HG03045 (cell line): ENCODE results near the gene IRF2BP1.

Experiments used
- ATAC-seq: cut with Tn5 transposase; IDR thresholded peaks from one replicate; pipeline ENCODE4 v1.9.1; 2021; ENCODE audit warnings: mild to moderate bottlenecking, moderate library complexity; ENCODE audit not compliant: unreplicated experiment

The IRF2BP1 gene, protein sequence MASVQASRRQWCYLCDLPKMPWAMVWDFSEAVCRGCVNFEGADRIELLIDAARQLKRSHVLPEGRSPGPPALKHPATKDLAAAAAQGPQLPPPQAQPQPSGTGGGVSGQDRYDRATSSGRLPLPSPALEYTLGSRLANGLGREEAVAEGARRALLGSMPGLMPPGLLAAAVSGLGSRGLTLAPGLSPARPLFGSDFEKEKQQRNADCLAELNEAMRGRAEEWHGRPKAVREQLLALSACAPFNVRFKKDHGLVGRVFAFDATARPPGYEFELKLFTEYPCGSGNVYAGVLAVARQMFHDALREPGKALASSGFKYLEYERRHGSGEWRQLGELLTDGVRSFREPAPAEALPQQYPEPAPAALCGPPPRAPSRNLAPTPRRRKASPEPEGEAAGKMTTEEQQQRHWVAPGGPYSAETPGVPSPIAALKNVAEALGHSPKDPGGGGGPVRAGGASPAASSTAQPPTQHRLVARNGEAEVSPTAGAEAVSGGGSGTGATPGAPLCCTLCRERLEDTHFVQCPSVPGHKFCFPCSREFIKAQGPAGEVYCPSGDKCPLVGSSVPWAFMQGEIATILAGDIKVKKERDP

DNA sequence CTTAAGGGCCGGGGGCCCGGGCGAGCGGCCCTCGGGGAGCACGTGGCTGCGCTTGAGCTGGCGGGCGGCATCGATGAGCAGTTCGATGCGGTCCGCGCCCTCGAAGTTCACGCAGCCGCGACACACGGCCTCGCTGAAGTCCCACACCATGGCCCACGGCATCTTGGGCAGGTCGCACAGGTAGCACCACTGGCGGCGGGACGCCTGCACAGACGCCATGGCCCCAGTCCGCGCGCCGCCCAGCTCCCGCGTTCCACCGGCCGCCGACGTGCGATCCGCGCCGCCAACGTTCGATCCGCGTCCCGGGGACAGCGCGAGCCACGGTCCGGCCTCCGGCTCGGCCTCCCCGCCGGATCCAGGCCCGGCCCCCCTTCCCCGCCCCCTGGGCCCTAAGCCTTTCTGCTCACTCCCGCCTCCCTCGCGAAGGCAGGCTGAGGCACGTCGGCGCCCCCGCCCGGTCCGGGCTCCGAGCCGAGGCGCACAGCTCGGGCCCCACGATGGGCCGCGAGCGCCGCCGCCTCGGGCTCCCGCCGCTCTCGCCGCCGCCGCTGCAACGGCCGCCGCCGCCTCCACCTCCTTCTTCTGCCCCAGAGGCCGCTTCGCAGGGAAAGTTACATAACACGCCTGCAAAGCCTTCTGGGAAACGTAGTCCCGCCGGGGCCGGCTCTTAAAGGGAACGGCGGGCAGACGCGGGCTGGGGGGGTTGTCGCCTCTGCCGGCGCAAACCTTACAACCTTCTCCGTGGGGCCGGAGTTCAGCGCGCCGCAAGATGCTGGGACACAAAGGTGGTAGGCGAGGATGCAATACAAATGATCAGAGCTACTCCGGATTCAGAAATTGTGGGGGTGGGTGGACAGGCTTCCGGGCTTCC, at the start of gene IRF2BP1:
IRF2BP1 (minus strand) TSS at position 586 of the 871 bp plus-strand sequence; CDS start at position 219, 367 bp downstream.
- ATAC-seq = peak; percentile 42

DNA sequence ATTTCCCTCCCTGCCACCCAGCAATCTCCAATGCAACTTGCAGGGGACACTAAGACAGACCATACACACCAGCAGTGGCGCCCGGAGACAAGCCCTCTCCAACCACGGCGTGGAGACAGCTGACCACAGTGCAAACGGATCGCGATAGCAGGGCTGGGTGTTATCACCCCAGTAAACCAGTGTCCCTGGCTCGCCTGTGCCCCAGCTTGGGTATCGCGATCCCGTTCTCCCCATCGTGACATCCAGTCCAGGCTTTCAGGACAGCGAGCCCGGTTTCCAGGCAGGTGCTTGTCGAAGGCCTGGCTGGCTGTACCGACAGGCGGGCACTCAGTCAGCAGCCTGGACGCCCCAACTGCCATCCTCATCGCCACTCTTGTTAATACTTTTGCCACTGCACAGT, 49.3 kb upstream of the IRF2BP1 start:
- ATAC-seq = no peak

DNA sequence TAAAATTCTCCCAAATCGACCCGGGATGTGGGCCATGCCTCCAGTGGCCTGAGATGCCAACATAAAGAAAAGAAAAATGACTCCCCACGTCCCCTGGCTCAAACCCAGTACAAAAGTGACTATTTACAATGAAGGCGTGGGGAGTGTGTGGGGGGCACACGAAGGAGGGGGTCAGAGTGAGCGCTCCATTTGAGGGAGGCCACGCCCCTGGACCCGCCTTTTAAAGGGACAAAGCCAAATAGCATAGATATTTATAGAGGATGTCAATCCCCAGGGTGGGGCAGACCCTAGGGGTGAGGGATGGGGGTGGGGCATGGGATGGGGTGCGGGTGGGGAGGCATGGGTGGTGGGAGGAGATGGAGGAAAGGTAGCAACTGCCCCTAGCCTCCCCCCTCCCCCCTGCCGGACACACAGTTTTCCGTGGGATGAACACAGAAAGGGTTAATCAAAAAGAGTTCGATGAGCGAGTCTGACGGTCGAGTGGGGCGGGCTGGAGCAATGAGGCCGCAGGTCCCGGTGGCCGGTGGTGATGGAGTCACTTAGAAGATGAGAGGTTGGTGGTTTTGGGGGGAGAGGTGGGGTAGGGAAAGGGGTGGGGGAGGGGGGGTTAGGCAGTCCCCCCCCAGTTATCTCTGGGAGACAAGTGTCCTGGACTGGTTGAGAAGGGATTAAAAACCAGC, 48.8 kb upstream of the IRF2BP1 start:
- no peak for ATAC-seq

DNA sequence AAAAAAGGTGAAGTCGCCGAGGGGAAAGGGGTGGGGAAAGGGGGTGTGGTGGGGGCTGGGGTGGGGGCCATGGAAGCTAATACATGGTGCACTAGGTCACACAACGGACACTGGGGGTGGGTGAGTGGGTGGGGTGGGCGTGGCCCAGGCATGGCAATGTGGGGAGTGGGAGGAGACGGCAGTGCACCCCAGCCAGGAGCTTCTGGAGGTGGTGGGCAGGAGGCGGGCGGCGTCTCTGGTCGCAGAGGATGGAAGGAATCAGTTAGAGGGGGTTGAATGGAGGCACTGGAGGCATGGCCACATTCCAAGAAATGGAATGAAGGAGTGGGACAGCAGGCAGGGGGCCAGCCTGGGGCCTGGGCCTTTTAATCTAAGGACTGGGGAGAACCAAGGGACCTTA, 47.8 kb upstream of the IRF2BP1 start:
- ATAC-seq = no peak

DNA sequence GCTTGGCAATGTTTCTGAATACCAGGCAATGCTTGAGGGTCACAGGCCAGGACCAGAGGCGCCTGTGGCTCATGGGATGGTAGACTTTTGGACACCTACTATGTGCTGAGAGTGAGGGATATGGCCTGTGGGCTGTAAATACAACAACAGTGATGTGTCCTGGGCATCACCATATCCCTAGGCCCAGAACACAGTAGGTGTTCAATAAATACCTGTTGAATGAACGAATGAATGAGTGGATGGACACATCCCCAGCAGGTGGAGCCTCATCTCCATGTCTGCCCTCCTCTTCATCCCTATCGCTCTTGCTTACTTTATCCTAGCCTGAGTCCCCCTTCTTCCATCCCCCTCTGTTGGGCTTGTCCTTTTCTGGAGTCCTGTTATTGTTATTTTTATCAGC, 45.1 kb upstream of the IRF2BP1 start:
- no peak for ATAC-seq

DNA sequence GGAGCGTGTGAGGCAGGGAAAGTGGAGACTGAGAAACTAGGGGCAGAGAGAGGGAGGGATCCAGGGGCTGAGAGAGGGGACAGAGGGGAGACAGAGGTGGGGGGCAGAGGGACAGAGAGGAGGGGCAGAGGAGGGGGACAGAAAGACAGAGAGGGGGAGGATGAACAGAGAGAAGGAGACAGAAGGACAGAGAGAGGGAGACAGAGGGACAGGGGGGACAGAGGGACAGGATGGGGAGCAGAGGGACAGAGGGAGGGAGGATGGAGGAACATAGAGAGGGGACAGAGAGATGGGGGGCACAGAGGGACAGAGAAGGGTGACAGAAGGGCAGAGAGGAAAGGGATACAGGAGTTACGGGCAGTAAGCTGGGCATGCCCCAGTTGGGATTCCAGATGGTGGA, 43.3 kb upstream of the IRF2BP1 start:
- ATAC-seq = no peak

DNA sequence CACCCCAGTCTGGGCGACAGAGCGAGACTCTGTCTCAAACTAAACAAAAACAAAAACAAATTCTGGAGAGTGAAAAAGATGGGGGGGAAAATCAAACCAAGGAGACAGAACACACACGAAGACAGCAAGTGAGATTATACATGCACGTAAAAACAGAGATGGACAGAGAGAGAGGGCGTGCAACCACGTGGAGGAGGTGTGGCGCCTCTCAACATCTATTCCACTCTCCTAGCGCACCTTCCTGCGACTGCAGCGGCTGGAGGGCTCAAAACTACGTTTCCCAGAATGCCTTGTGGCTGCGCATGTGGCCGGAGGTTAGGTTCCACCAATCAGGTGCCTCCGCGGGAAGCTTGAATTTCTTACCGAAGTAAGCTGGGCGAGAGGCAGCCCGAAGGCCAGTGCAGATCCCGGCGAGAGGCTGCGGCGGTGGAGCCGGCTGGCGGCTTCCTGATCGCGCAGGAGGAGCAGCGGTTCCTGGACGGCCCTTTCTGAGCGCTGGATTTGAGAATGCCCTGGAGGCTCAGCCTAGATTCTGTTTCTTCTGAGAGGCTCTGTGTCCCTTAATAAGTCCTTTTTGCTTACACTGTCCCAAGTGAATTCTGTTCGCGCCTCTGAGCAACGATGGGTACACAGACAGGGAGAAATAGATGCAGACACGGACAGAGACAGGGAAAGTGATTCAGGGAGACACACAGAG, 41.8 kb upstream of the IRF2BP1 start:
- peak; percentile 72 for ATAC-seq

DNA sequence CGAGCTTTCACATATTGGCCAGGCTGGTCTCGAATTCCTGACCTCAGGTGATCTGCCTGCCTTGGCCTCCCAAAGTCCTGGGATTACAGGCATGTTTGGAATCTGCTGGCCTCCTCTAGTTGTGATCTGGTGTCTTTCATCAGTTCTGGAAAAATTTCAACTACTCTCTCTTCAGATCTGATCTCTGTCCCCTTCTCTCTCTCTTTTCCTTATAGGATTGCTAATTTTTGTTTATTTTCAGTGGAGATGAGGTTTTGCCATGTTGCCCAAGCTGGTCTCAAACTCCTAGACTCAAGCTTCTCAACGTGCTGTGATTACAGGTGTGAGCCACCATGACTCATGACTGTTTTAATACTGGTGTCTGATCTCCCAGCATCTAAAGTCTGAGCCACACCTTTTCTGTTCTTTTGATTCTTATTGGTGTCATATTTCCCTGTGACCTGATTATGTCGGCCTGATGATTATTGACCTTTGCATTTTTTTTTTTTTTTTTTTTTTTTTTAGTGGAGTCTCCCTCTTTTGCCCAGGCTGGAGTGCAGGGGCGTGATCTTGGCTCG, 39.0 kb upstream of the IRF2BP1 start:
- ATAC-seq = no peak

DNA sequence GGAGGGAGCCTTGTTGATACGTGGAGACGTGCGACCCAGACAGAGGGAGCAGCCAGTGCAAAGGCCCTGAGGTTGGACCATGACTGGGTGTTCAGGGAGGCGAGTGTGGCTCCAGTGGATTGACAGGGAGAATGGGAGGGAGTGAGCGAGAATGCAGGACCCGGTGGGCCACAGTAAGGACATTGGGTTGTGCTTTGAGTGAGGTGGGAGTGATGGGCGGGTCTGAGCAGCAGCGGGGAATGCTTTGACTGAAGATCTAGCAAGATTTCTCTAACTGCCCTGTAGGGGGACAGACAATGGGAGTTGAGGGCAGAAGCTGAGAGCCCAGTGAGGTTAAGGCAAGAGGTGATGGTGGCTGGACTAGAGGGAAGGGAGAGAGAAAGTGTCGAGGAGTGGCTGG, 36.3 kb upstream of the IRF2BP1 start:
- no peak for ATAC-seq

DNA sequence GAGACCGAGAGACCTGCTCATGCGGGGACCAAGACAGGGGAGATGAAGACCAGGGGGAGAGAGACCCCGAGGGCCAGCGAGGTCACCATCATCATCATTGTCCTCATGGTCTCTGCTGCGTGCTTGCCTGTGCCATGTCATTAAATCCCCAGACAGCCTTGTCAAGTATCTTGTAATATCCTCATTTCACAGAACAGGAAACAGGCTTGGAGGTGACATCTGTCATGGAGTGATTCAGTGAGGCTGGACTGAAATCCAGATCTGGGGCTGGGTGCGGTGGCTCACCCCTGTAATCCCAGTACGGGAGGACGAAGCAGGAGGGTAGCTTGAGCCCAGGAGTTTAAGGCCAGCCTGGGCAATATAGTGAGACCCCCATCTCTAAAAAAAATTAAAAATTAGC, 34.5 kb upstream of the IRF2BP1 start:
- no peak for ATAC-seq

DNA sequence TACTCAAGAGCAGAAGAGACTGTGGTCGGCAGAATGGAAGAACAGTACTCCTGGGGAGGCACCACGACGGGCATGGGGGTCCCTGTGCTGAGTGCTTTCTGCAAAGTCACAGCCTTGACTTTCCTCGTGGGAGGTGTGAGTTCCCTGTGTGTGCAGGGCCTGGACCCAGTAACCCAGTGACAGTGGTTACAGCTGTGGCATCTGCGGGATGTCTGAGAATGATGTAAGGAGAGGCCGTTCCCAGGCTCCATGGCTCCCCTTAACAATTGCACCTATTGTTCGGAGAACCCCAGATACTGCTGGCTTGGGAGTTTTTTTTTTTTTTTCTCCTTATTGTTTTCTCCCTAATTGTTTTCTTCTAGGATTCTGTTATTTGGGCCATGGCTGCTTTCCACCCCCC, 33.7 kb upstream of the IRF2BP1 start:
- ATAC-seq = no peak

DNA sequence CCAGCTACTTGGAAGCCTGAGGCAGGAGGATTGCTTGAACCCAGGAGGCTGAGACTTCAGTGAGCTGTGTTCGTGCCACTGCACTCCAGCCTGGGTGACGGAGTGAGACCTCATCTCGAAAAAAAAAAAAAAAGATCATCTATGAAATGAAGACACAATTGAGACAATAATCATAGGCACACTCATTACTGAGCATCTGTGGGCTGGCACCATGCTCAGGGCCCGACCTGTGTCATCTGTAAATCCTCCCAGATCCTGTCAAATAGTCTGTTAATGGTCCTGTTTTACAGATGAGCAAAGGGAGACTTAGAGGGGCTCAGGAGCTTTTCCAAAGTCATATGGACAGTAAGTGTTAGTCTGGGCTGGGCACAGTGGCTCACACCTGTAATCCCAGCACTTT, 32.8 kb upstream of the IRF2BP1 start:
- ATAC-seq = no peak

DNA sequence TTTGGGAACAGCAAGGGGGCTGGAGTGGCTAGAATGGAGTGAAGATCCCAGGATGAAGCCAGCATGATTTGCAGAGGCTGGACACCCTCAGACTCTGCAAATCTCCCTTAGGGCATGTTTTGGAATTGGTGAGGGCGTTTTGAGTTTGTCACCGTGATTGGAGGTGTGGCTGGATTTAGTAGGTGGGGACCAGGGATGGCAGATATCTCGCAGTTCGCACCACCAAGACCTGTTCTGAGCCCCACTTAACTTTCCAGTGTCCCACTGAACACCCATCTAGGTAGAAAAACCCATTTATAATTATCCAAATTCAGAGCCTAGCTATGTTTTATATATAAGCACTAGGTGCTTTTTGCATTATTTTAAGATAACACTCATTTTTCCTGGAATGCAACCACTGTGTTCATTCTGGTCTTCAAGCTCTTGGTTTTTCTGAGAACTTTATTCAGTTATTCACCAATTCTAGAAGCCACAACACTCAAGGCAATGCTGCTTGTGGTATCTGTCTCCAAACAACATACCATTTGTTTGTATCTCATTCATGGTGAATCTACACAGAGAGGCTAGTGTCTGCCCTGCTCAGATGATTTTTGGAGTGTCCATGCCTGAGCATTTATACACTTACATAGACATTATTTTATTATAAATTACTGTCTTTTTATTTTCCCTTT, 31.6 kb upstream of the IRF2BP1 start:
- ATAC-seq = no peak

DNA sequence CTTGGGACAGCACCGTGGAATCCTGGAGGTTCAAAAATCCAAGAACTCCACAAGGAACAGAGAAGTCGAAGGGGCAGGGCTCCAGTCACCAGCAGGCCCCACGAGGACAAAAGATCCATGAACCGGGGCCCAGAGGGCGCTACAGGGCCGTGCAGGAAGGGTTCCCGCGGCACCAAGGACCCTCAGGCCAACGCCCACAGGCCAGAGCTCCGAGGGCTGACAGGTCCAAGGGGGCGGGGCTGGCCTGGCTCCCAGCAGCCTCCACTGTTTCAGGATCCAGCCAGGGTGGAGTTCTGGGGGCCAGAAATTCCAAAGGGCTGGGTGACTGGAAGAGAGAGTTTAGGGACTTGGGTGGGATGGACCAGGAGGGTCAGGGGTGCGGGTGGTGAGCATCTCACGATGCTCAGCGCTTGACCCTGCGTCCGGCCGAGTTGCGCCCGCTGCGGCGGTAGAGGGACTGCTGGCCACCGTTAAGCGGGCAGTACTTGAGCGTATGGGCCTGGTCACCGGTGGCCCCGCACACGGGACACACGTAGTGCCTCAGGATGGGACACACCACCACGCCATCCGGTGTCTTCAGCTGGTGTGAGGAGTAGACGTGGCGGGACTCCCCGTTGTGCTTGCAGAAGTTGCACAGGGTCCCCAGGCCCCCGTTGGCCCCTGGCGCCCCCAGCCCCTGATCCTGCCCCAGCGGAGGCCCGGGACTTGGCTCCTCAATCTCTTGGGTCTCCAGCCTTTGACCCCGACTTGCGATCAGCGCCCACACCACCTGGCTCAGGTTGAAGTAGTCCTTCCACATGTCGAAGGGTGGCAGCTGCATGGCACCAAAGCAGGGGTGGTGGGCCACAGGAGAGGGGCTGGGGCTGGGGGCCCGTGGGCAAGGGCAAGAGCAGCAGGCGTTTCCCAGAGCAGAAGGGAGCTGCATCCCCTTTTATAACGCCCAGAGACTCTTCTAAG, 28.2 kb upstream of the IRF2BP1 start, which contains the start of gene NANOS2:
NANOS2 (minus strand) TSS at position 905 of the 957 bp plus-strand sequence; CDS start at position 820, 85 bp downstream.
- no peak for ATAC-seq

DNA sequence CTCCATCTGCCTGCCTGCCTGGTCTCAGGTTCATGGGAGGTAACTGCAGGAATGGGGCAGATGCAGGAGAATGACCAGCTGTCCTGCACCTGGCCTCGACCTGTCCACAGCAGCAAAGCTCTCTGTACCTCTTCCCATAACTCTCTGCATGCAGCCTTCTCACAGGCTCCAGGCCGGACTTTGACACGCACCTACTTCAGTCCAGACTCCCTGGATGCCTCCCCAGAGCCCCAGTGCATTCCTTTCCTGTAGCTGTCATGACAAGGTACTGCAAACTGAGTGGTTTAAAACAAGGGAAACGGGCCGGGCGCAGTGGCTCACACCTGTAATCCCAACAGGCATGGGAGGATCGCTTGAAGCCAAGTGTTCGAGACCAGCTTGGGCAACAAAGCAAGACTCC, 25.4 kb upstream of the IRF2BP1 start:
- no peak for ATAC-seq

DNA sequence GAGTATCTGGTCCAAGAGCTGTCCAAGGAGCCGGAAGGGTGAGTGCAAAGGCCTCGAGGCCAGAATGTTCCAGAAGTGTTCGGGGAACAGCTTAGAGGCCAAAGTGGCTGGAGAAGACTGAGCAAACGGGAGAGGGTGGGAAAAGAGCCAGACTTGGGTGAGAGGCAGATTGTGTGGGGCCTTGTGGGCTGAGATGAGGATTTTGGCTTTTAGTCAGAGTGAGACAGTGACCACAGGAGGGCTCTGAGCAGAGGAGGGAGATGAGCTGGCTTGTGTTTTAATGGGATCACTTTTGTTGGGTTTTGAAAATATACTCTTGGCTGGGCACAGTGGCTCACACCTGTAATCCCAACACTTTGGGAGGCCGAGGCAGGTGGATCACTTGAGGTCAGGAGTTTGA, 23.0 kb upstream of the IRF2BP1 start:
- ATAC-seq = no peak

DNA sequence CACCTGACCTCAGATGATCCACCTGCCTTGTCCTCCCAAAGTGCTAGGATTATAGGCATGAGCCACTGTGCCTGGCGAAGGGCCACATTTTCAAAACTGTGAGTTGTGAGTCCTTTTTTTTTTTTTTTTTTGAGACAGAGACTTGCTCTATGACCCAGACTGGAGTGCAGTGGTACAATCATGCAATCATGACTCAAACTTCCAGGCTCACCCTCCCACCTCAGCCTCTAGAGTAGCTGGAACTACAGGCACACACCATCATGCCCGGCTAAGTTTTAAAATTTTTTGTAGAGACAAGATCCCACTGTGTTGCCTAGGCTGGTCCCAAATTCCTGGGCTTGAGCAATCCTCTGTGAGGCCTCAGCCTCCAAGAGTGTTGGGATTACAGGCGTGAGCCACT, 20.3 kb upstream of the IRF2BP1 start:
- no peak for ATAC-seq

DNA sequence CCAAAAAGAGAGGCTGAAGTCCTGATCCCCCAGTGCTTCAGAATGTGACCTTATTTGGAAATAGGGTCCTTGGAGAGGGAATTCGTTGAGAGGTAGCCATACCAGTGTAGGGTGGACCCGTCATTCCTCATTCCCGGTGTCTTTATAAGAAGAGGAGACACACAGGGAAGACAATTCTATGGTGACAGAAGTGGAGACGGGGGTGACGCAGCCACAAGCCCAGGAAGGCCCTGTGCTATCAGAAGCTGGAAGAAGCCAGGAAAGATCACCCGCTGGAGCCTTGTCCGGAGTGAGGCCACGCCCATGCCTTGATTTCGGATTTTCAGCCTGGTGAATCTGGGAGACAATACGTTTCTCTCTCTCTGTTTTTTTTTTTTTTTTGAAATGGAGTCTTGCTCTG, 19.1 kb upstream of the IRF2BP1 start:
- no peak for ATAC-seq
